ENCODE data around the gene CASK.

The CASK gene

GRCh38 chrX:41923211-41923977 is at the start of gene CASK:
Gene CASK, minus strand, starts transcription at chrX:41923554. Its CDS starts 566 bp downstream, at chrX:41922988.
- peak; percentile 66 for DNase-seq

GRCh38 chrX:41971346-41971745 is 48.0 kb upstream of the CASK start:
- DNase-seq, result no peak

GRCh38 chrX:41970419-41970818 is 47.1 kb upstream of the CASK start:
- no peak for DNase-seq

GRCh38 chrX:41963348-41963747 is 40.0 kb upstream of the CASK start:
- no peak for DNase-seq

GRCh38 chrX:41960142-41960541 is 36.8 kb upstream of the CASK start:
- no peak for DNase-seq

GRCh38 chrX:41958861-41959260 is 35.5 kb upstream of the CASK start:
- no peak for DNase-seq

- DNase-seq, result no peak
Observed at GRCh38 chrX:41956027-41956426, 32.7 kb upstream of the CASK start.

GRCh38 chrX:41952102-41952501 is 28.7 kb upstream of the CASK start:
- DNase-seq, result no peak

GRCh38 chrX:41946989-41947612 is 23.7 kb upstream of the CASK start:
- no peak for DNase-seq

- no peak for DNase-seq
Observed at GRCh38 chrX:41946235-41946634, 22.9 kb upstream of the CASK start.

- DNase-seq, result no peak
Observed at GRCh38 chrX:41935832-41936231, 12.5 kb upstream of the CASK start.

- no peak for DNase-seq
Observed at GRCh38 chrX:41933546-41933945, 10.2 kb upstream of the CASK start.

GRCh38 chrX:41932885-41933284 is 9.5 kb upstream of the CASK start:
- DNase-seq, result no peak

- no peak for DNase-seq
Observed at GRCh38 chrX:41931591-41931990, 8.2 kb upstream of the CASK start.

- DNase-seq, result no peak
Observed at GRCh38 chrX:41923978-41924683, 777 bp upstream of the CASK start.

- DNase-seq, result no peak
Observed at GRCh38 chrX:41922431-41923151, 763 bp downstream of the CASK start.

GRCh38 chrX:41921492-41922430 is 1.6 kb downstream of the CASK start:
- DNase-seq, result peak; percentile 89

GRCh38 chrX:41919870-41920269 is 3.5 kb downstream of the CASK start:
- DNase-seq, result no peak

- no peak for DNase-seq
Observed at GRCh38 chrX:41917517-41917916, 5.8 kb downstream of the CASK start.

GRCh38 chrX:41913476-41913875 is 9.9 kb downstream of the CASK start:
- DNase-seq, result no peak

GRCh38 chrX:41912923-41913322 is 10.4 kb downstream of the CASK start:
- no peak for DNase-seq

- DNase-seq, result no peak
Observed at GRCh38 chrX:41909068-41909467, 14.3 kb downstream of the CASK start.

Data from MV-4-11 (cell line).